ENCODE measurements around the gene SKOR1.

Gene SKOR1

DNA sequence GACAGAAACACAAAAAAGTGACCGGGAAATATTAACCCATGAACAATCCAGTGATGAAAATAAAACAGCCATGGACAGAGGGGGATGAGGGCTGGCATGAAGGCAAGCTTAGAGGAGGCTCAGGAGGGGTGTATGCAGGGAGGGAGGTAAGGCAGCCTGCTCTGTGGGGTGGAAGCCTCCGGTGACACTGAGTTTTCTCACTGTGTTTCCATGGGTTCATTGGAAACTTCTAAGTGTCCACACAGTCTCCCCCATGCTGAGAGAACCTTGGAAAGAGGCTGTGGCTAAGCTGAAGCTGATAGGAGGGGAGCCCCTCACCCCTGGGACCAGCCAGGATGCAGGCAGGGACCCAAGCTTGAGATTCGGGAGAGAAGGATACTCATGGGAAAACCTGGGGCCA is 6.8 kb upstream of the SKOR1 start:
- TF ChIP-seq, protein P1, sequence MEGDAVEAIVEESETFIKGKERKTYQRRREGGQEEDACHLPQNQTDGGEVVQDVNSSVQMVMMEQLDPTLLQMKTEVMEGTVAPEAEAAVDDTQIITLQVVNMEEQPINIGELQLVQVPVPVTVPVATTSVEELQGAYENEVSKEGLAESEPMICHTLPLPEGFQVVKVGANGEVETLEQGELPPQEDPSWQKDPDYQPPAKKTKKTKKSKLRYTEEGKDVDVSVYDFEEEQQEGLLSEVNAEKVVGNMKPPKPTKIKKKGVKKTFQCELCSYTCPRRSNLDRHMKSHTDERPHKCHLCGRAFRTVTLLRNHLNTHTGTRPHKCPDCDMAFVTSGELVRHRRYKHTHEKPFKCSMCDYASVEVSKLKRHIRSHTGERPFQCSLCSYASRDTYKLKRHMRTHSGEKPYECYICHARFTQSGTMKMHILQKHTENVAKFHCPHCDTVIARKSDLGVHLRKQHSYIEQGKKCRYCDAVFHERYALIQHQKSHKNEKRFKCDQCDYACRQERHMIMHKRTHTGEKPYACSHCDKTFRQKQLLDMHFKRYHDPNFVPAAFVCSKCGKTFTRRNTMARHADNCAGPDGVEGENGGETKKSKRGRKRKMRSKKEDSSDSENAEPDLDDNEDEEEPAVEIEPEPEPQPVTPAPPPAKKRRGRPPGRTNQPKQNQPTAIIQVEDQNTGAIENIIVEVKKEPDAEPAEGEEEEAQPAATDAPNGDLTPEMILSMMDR (conservative IDR thresholded peaks at IDR 0.05; ENCODE audit: low read length) = no peak
- no peak for DNase-seq (ENCODE audit: low read depth)

DNA sequence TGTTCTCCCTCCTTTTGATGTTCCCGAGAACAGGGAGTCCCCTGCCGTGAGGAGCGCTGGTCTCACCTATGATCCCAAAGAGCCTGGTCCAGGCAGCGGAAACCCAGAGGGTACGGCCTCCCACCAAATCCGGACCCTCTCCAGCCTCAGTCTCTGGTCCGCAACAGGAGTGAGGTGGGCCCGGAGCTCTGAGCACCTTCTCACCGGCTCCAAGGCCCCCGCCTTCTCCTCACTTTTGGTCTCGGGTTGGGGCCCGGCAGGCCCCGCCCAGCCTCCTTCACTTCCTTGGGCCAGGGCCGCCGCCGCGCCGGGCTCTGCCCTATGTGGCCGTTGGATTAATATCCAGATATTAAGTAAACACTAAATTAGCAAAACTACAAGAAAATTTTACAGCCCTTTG is 5.7 kb upstream of the SKOR1 start:
- DNase-seq (ENCODE audit: low read depth) = no peak

More for the DNA sequence above, 6.8 kb upstream of the SKOR1 start:
- H3K4me3 ChIP-seq (ENCODE audit: low read length) = no peak overlapping the region

DNA sequence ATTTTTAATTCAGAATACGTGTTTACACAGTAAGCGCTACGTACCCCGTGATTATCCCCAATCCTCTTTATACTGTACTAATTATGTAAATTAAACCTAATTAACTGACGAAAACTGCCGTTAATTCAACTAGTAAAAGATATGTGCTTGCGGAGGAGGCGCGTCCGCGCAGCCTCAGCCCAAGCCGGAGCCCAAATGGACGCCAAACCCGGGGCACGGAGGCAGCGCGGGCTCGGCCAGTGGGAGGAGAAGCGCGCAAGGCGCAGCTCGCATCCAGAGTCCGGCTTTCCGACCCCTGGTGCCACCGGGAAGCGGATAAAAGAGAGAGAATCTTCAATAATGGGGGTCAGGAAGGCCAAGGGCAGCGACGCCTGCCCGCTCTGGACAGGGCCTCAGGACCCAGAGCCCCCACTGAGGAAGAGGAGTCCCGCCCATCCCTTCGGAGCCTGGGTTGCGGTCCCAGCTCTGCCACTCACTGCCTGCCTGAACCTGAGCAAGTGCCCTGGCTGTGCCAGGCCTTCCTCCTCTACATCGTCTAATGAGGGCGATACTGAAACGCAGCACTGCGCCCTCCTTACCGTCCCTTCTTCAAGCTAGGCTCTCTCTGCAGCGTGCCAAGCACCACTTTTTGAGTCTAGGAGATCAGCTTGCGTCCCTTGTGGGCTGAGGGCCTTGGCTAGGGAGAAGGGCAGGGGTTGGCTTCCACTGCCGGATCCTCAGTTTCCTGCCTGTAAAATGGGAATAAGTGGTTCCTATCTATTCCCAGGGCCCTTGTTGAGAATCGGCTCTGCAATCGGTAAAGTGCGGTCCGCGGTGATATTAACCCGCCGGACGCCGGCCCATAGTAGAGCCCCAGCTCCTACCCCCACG is 5.0 kb upstream of the SKOR1 start:
- no peak for DNase-seq (ENCODE audit: low read depth)
- H3K4me3 ChIP-seq (ENCODE audit: low read length) = no peak overlapping the region

More for the DNA sequence above, 5.7 kb upstream of the SKOR1 start:
- no peak overlapping the region for H3K4me3 ChIP-seq (ENCODE audit: low read length)
- TF ChIP-seq, protein P1 (conservative IDR thresholded peaks at IDR 0.05; ENCODE audit: low read length) = no peak

DNA sequence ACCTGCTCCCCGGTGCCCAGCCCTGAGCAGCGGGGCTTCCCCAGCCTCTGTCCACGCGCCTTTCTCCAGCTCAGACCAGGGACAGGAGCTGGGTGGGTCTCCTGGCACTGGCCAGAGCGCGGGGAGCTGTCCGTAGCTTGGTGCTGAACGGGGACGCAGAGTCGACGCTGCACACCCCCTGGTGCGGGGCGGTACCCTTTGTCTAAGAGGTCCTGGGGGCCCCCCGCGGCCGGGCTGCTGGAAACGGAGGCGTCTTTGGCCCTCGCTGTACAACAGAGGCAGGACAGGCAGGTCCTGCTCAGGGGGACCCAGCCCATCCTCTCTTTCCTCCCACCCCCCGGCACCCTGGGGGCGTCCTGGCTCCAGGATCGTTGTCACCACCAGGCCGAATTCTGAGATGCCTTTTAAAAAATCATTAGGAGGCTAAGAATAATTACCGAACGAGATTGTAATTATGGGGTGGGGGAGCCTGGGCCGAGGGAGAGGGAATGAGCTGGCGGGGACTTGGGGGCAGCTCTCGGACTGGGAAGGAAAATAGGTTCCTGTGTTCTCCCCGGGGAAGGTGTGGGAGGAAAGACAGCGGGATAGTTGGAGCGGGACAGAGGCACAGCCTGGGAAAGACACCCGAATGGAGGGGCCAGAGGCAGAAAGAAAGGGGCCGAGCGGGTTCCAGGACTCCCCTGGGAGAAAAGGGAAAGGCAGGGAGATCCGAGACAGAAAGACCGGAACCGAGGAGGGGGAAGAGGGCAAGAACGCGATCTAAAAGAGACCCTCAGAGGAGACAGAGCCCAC is 4.1 kb upstream of the SKOR1 start:
- TF ChIP-seq, protein P1 (conservative IDR thresholded peaks at IDR 0.05; ENCODE audit: low read length) = no peak
- peak; percentile 29 for DNase-seq (ENCODE audit: low read depth)
- H3K4me3 ChIP-seq (ENCODE audit: low read length) = no peak overlapping the region

More for the DNA sequence above, 5.0 kb upstream of the SKOR1 start:
- TF ChIP-seq, protein P1 (conservative IDR thresholded peaks at IDR 0.05; ENCODE audit: low read length) = no peak

DNA sequence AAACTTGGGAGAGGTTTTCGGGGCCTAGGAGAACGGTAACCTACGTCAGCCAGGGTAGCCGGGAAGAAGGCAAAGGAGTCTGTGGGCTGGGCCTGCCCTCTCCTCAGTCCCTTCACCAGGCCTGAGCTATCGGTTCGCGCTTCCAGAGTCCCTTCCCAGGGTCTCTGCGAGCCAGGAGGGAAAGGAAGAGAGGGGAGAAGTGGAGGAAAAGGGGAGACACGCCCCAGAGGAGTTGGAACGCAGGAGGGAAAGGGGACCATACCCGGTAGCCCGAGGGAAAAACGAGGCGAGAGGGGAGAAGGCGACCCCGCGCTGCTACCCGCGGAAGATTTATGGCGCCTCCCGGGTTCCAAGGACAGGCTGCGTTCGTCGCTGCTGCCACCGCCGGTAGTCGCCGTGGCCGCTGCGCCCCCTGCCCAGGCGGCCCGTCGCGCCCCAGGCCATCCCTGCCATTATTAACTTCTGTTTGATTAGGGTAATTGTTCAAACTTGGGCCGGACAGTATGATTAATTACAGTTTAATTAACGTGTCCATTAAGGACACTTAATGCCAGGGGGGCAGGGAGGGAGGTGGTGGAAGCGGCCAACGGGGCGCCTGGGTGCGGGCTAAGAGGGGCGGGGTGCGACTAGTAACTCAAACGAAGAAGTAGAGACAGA is 3.4 kb upstream of the SKOR1 start:
- no peak overlapping the region for H3K4me3 ChIP-seq (ENCODE audit: low read length)
- TF ChIP-seq, protein P1 (conservative IDR thresholded peaks at IDR 0.05; ENCODE audit: low read length) = no peak
- no peak for DNase-seq (ENCODE audit: low read depth)

DNA sequence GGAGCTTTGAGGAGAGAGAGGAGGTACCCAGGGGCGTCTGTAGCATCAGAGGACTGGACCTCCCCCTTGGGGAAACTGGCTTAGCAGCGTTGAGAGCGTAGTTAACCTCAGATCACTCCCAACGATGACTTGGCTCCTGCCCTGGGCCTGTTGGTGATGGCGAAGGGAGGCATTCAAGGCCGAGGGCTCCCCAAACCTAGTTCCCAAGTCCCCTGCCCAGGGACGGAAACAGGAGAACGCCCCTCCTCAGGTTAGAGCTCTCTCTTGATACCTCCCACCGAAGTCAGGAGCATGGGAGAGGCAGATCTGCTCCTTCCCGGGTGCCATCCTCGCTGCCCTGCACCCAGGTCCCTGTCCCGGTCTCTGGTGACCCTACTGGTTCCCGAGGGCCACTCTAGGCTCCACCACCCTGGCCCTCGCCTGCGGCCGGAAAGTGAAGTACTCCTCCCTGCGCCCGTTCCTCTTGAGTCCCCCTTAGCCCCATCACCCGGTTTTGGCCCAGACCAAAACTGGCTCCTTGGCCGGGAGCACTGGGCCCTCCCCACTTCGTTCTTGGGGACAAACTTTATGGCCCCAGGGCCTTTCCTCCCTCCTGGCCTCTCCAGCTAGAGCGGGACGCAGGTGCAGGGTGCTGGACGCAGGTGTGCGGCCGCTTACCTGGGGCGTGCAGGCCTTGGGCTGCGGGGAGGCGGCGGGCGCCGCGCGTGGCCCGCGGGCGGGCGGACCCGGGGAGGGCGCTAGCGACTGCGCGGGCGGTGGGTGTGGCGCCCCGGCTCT is 2.6 kb upstream of the SKOR1 start:
- H3K4me3 ChIP-seq (ENCODE audit: low read length) = no peak overlapping the region
- TF ChIP-seq, protein P1 (conservative IDR thresholded peaks at IDR 0.05; ENCODE audit: low read length) = no peak
- DNase-seq (ENCODE audit: low read depth) = no peak

Measured in AG10803 (cell line).